Measurements from ENCODE around the gene CYTH4. TPM values are rescaled to one million over a fixed set of nuclear protein-coding genes. Genes with fewer than 3 reads are reported as not detected.

The CYTH4 gene
- total RNA-seq, 1 donor from 2014 or later, result not detected

GRCh38 chr22:37290737-37291136, 8.4 kb downstream of the CYTH4 start:
- Histone ChIP-seq H2AFZ (replicated peaks) (no peak overlapping the region), H3K79me2 (ENCODE audit: low read depth) (no peaks in the 10 kb centered on the region), H3K27me3 (no peaks in the 10 kb centered on the region), H3K36me3 (no peaks in the 10 kb centered on the region), H3K4me2 (no peak overlapping the region), H3F3A (ENCODE audit: low read depth) (no peaks in the 10 kb centered on the region), H3K27ac (no peak overlapping the region), H3K9me3 (ENCODE audit: low read depth) (no peaks in the 10 kb centered on the region), H3K9ac (no peak overlapping the region), H4K20me1 (ENCODE audit: low read depth) (no peaks in the 10 kb centered on the region), H3K4me3 (no peak overlapping the region), H3K4me1 (no peaks in the 10 kb centered on the region)
- TF ChIP-seq CTCF (IDR thresholded peaks at IDR 0.05) (no peak), EZH2phosphoT487 (IDR thresholded peaks at IDR 0.05) (no peak), EZH2 (IDR thresholded peaks at IDR 0.05) (no peak)
- Mint-ChIP-seq H3K27me3 (ENCODE audit: insufficient read depth, low read depth) (peaks cover 17% of the 10 kb centered on the region), H3K4me1 (peaks cover 2% of the 10 kb centered on the region), H3K9me3 (no peaks in the 10 kb centered on the region), H3K4me3 (no peak overlapping the region), H3K36me3 (no peaks in the 10 kb centered on the region), H3K27ac (no peak overlapping the region)
- no peak for DNase-seq (ENCODE audit: low spot score)

GRCh38 chr22:37291559-37292298, 9.4 kb downstream of the CYTH4 start:
- Histone ChIP-seq H3K36me3 (no peaks in the 10 kb centered on the region), H3K9me3 (ENCODE audit: low read depth) (no peaks in the 10 kb centered on the region), H3K4me2 (no peak overlapping the region), H3K9ac (no peak overlapping the region), H3K4me3 (no peak overlapping the region), H3K27ac (no peak overlapping the region), H3K79me2 (ENCODE audit: low read depth) (no peaks in the 10 kb centered on the region), H3K4me1 (no peaks in the 10 kb centered on the region), H3F3A (ENCODE audit: low read depth) (no peaks in the 10 kb centered on the region), H2AFZ (replicated peaks) (no peak overlapping the region), H3K27me3 (no peaks in the 10 kb centered on the region), H4K20me1 (ENCODE audit: low read depth) (no peaks in the 10 kb centered on the region)
- TF ChIP-seq EZH2phosphoT487 (IDR thresholded peaks at IDR 0.05) (no peak), EZH2 (IDR thresholded peaks at IDR 0.05) (no peak), CTCF (IDR thresholded peaks at IDR 0.05) (no peak)
- Mint-ChIP-seq H3K27me3 (ENCODE audit: insufficient read depth, low read depth) (peaks cover 11% of the 10 kb centered on the region), H3K4me3 (no peak overlapping the region), H3K9me3 (no peaks in the 10 kb centered on the region), H3K36me3 (no peaks in the 10 kb centered on the region), H3K27ac (no peak overlapping the region), H3K4me1 (peaks cover 2% of the 10 kb centered on the region)
- DNase-seq (ENCODE audit: low spot score), result no peak

- H3K27me3 ChIP-seq, result no peaks in the 10 kb centered on the region
- no peak overlapping the region for H2AFZ ChIP-seq (replicated peaks)
- no peak overlapping the region for H3K4me3 Mint-ChIP-seq
- no peak overlapping the region for H3K4me3 ChIP-seq
- TF ChIP-seq EZH2phosphoT487 (IDR thresholded peaks at IDR 0.05) (no peak), EZH2 (IDR thresholded peaks at IDR 0.05) (no peak), CTCF (IDR thresholded peaks at IDR 0.05) (no peak)
- H3K9me3 Mint-ChIP-seq, result no peaks in the 10 kb centered on the region
- H3K9me3 ChIP-seq (ENCODE audit: low read depth), result no peaks in the 10 kb centered on the region
- H3K36me3 ChIP-seq, result no peaks in the 10 kb centered on the region
- H3K4me2 ChIP-seq, result no peak overlapping the region
- no peak overlapping the region for H3K27ac Mint-ChIP-seq
- no peak for DNase-seq (ENCODE audit: low spot score)
- no peak overlapping the region for H3K9ac ChIP-seq
- no peaks in the 10 kb centered on the region for H3K36me3 Mint-ChIP-seq
- no peaks in the 10 kb centered on the region for H3K79me2 ChIP-seq (ENCODE audit: low read depth)
- H3K4me1 Mint-ChIP-seq, result peaks cover 2% of the 10 kb centered on the region
- no peak overlapping the region for H3K27ac ChIP-seq
- no peaks in the 10 kb centered on the region for H3F3A ChIP-seq (ENCODE audit: low read depth)
- peaks cover 10% of the 10 kb centered on the region for H3K27me3 Mint-ChIP-seq (ENCODE audit: insufficient read depth, low read depth)
- no peaks in the 10 kb centered on the region for H3K4me1 ChIP-seq
- no peaks in the 10 kb centered on the region for H4K20me1 ChIP-seq (ENCODE audit: low read depth)
These were observed 10.3 kb downstream of the CYTH4 start for GRCh38 chr22:37292641-37293040.

Measured in neural progenitor cell (in vitro differentiated cells).